NCI-H146 treated with DMSO at 0.1 percent for 48 hours (cell line): Measurements from ENCODE around the gene HARBI1.
A peak's percentile ranks its signal among the peaks of the same experiment; 100 is the strongest.

Experiments used
- DNase-seq: peaks from one replicate; lab custom pipeline; 2025; ENCODE audit not compliant: unreplicated experiment; lab: John Stamatoyannopoulos, UW

The HARBI1 gene

DNA sequence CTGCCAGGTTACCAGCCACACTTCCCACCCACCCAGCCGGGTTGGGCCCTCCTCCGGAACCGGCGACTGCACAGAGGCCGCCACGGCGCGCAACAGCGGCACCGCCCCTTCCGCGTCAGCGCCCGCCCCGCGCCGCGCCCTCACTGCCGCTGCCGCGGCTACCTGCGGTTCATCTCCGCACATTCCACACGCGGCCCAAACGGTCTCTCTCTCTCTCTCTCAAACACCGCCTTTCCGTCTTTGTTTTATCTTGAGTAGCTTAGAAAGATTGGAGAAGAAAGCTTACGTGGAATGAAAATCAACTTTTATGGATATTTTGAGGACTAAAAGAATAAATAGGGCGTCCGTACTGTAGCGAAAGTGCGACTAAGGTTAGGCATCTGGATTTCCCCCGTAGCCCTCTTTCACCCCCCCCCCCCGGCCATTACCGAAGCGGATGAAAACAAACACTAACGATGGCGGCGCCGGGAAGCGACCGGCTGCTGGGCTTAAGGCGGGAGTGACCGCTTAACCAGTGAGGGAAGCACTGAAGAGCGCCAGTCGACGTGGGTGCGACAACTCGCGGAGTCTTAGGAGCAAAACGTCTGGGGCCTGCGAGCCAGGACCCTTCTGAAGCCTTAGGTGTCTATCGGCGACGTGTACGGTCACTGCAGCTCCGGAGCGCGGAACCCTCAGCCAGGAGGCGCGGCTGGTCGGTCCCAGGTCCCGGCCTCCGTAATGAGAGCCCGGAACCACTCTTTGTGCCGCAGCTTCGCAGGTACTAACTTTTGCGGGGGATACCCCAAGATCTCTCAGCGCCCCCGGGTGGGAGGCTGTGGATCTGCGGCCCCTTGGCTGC lies at the start of gene HARBI1, which contains the start of gene ATG13:
Gene HARBI1 (minus strand): TSS at position 94 of the 838 bp plus-strand sequence. CDS start 990 bp downstream, outside the sequence.
Gene ATG13 (plus strand): TSS at position 420 of the 838 bp plus-strand sequence. CDS start 26,739 bp downstream, outside the sequence.
- DNase-seq = peak; percentile 66

- no peak for DNase-seq
Measured at GRCh38 chr11:46666516-46666915, 49.5 kb upstream of the HARBI1 start.

GRCh38 chr11:46665356-46665755 lies 48.3 kb upstream of the HARBI1 start:
- DNase-seq = no peak

GRCh38 chr11:46664612-46665011 lies 47.6 kb upstream of the HARBI1 start:
- DNase-seq = no peak

DNA sequence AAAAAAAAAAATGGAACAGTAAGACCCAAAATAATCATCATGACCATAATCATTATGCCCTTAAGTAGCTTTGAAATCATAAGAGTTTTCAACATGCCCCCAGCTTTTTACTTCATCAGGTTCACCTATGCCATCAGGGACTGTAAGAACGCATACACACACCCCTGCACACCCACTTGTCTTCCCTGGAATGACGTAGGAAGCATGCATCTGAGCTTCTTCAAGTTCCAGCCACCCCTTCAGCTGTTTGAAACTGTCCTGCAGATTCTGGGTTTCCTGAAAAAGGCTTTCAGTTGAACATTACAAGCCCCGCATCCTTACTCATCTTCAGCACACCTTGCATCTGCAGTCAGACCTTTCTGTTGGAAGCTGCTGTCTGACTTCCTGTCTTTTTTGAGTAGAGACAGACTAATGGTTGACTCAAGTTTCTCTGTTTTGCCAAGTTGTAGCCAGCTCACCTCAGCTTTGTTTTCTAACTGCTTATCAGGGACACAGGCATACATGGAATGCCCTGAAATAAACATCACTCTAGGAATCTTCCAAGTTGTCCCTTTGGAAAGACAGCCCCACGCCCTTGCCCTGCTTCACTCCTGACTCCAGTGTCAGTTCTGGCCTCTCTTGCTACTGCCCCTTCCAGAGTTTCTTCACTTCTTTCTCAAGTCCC lies 46.4 kb upstream of the HARBI1 start:
- DNase-seq = no peak

DNA sequence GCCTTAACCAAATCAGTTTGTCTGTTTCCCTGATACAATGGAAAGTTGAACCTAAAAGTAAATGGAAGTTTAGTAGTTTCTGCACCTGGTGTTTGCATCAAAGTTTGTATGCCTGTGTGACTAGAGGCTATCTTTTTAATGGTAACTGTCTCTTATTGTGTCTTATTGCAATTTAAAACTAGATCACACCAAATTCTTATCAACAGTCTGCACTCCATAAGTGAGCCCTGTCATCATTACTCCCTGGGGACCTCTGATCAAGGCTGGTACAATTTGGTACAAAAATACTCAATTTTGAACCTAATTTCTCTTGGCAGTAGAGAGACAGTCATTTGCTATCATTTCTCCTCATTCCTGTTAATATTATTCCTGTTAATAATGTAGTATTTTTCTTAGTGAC lies 45.3 kb upstream of the HARBI1 start:
- no peak for DNase-seq

GRCh38 chr11:46661836-46662235 lies 44.8 kb upstream of the HARBI1 start:
- no peak for DNase-seq

GRCh38 chr11:46659908-46660307 lies 42.9 kb upstream of the HARBI1 start:
- DNase-seq = no peak

DNA sequence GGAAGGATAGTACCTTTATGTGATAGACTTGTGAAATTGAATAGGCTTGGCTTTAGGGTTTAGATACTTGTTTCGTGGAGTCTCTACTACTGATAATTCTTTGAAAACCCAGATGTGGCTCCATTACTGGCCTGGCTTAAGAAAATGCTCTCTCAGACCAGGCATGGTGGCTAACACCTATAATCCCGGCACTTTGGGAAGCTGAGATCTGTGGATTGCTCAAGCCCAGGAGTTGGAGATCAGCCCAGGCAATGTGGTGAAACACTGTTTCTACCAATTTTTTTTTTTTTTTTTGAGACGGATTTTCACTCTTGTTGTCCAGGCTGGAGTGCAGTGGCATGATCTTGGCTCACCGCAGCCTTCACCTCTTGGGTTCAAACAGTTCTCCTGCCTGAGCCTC lies 41.2 kb upstream of the HARBI1 start:
- DNase-seq = no peak

GRCh38 chr11:46657186-46657585 lies 40.2 kb upstream of the HARBI1 start:
- DNase-seq = no peak

- no peak for DNase-seq
Measured at GRCh38 chr11:46655631-46656030, 38.6 kb upstream of the HARBI1 start.

GRCh38 chr11:46649180-46649738 lies 32.2 kb upstream of the HARBI1 start:
- DNase-seq = no peak

DNA sequence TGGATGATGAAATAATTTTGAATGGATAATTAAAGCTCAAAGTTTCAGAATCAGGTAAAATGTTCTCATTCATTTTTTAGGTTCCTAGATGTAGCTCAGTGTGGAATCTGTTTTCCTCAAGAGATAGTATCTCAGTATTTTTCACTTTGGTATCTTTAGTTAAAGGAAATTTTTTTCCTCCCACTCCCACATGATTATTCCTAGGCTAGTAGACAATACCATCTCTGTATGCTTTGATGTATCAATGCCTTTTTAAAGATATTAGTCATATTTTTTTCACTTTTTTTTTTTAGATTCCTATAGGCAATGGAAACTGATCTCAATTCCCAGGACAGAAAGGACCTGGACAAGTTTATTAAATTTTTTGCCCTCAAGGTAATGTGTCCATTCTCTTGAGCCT lies 27.0 kb upstream of the HARBI1 start:
- no peak for DNase-seq

DNA sequence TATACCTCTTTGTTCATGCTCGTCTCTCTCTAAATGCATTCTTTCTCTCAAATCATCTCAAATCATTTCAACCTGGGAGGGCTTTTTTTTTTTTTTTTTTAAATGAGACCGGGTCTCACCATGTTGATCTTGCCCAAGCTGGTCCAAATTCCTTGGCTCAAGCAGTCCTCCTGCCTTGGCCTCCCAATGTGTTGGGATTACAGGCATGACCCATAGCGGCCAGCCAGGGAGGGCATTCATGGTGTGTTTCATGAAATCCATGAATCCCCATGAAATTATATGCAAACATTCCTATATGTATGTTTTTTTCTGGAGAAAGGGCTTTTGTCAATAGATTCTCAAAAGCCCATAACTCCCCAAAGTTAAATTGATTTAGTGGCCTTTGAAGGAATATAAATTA lies 26.5 kb upstream of the HARBI1 start:
- DNase-seq = no peak

- no peak for DNase-seq
Measured at GRCh38 chr11:46642627-46643335, 25.8 kb upstream of the HARBI1 start.

DNA sequence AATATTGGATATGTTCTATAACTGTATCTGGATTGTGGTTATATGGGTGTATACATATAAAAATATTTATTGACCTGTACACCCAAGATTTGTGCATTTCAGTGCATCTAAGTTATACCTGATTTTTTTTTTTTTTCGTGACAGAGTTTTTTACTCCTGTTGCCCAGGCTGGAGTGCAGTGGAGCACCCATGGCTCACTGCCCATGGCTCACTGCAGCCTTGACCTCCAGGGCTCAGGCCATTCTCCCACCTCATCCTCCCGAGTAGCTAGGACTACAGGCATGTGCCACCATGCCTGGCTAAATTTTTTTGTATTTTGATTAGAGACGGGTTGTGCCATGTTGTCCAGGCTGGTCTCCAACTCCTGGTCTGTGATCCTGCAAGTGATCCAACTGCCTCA lies 24.6 kb upstream of the HARBI1 start:
- no peak for DNase-seq

DNA sequence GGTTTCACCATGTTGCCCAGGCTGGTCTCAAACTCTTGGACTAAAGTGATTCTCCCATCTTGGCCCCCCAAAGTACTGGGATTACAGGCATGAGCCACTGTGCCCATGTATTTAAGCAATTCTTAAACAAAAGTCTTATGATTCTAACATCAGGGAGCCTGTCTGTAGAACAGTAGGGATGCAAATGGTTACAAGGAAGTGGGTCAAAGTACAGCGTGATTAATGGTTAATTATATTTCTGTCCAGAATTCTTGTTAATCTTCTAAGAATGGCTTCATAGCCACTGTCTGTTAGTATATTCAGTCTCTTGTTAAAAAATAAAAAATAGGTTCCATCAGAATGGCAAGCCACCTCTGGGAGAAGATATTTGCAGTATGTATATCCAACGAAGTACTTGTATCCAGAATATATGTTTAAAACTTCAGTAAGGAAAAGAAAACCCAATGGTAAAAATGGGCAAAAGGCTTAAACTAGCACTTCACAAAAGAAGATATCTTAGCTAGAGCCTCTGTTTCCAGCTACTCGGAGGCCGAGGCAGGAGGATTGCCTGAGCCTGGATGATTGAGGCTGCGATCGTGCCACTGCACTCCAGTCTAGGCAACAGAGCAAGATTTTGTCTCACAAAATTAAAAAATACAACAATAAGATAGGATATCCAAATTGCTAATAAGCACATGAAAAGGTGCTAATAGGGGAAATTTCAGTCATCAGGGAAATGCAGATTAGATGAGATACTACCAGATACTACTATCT lies 23.2 kb upstream of the HARBI1 start:
- DNase-seq = no peak

GRCh38 chr11:46639197-46639839 lies 22.3 kb upstream of the HARBI1 start:
- no peak for DNase-seq

GRCh38 chr11:46637546-46637945 lies 20.5 kb upstream of the HARBI1 start:
- no peak for DNase-seq

- DNase-seq = no peak
Measured at GRCh38 chr11:46635557-46636139, 18.6 kb upstream of the HARBI1 start.
